Measurements from ENCODE around the gene MAML3. TPM values are rescaled to one million over a fixed set of nuclear protein-coding genes. Genes with fewer than 3 reads are reported as not detected.

Gene MAML3
- total and polyA plus RNA-seq, 2 experiments from 2014 or later, result 1.7 to 6.5 TPM

GRCh38 chr4:140059159-140059558 lies 94.8 kb downstream of the MAML3 start:
- H3K36me3 ChIP-seq (ENCODE audit: insufficient read depth), result no peaks in the 10 kb centered on the region
- Mint-ChIP-seq H3K4me3 (no peak overlapping the region), H3K27ac (no peak overlapping the region), H3K27me3 (ENCODE audit: insufficient read depth, low read depth, poor library complexity) (peaks cover 4% of the 10 kb centered on the region), H3K9me3 (no peaks in the 10 kb centered on the region), H3K36me3 (ENCODE audit: low read depth) (no peaks in the 10 kb centered on the region), H3K4me1 (peaks cover 3% of the 10 kb centered on the region)
- H3K79me2 ChIP-seq (replicated peaks; ENCODE audit: insufficient read depth), result no peaks in the 10 kb centered on the region
- H3K4me2 ChIP-seq, result no peak overlapping the region
- no peaks in the 10 kb centered on the region for H3K27me3 ChIP-seq (ENCODE audit: insufficient read depth)
- H3K27ac ChIP-seq (ENCODE audit: low read depth), result no peak overlapping the region
- no peak for DNase-seq (ENCODE audit: low spot score)
- ATAC-seq, result no peak
- no peaks in the 10 kb centered on the region for H3K4me1 ChIP-seq (ENCODE audit: insufficient read depth)
- TF ChIP-seq EZH2phosphoT487 (IDR thresholded peaks at IDR 0.05; ENCODE audit: unreplicated experiment), result no peak
- no peak for TF ChIP-seq REST (IDR thresholded peaks at IDR 0.05; ENCODE audit: unreplicated experiment)
- TF ChIP-seq STAT1 (IDR thresholded peaks at IDR 0.05; ENCODE audit: unreplicated experiment), result no peak
- no peak for TF ChIP-seq NANOG (IDR thresholded peaks at IDR 0.05; ENCODE audit: borderline replicate concordance)
- TF ChIP-seq CTCF (conservative IDR thresholded peaks at IDR 0.05; ENCODE audit: low read depth in 2 of 2), result no peak
- TF ChIP-seq ZNF331 (CRISPR knock-in tag; IDR thresholded peaks at IDR 0.05; ENCODE audit: low read depth), result no peak
- TF ChIP-seq EZH2 (IDR thresholded peaks at IDR 0.05; ENCODE audit: low read depth, unreplicated experiment), result no peak
- no peak for TF ChIP-seq ZNF462 (CRISPR knock-in tag; IDR thresholded peaks at IDR 0.05)
- TF ChIP-seq JUNB (IDR thresholded peaks at IDR 0.05; ENCODE audit: unreplicated experiment), result no peak
- TF ChIP-seq ZNF114 (CRISPR knock-in tag; IDR thresholded peaks at IDR 0.05), result no peak
- TF ChIP-seq POLR2AphosphoS5 (IDR thresholded peaks at IDR 0.05; ENCODE audit: low read depth), result no peak
- no peak overlapping the region for H2AFZ ChIP-seq
- no peak overlapping the region for H3K4me3 ChIP-seq
- H3F3A ChIP-seq (replicated peaks; ENCODE audit: low read depth), result no peaks in the 10 kb centered on the region
- no peaks in the 10 kb centered on the region for H4K20me1 ChIP-seq (replicated peaks; ENCODE audit: insufficient read depth)
- no peaks in the 10 kb centered on the region for H3K9me2 ChIP-seq (ENCODE audit: insufficient read depth)
